Uterus (tissue), 2 donors: ENCODE data around the gene SKAP1.

ENCODE experiments used
- CTCF ChIP-seq, 4 experiments: fragments of 200-600 bp in 2 of 4; fragments of 450-650 bp in 2 of 4; sonication (generic) in 2 of 4; IDR thresholded peaks; one replicate each; pipeline ENCODE4 v1.5.1; 2016 to 2019; ENCODE audit warnings: antibody characterized with exemption in 4 of 4, mild to moderate bottlenecking in 2 of 4, moderate library complexity in 1 of 4
- POLR2A ChIP-seq, 2 donors: fragments of 450-650 bp; IDR thresholded peaks; one replicate each; pipeline ENCODE4 v1.6.1; 2016; ENCODE audit warnings: antibody characterized with exemption in 2 of 2, mild to moderate bottlenecking in 1 of 2, moderate library complexity in 1 of 2

- TF ChIP-seq CTCF (IDR thresholded peaks at IDR 0.05) = no peak
- TF ChIP-seq POLR2A (IDR thresholded peaks at IDR 0.05) = no peak
Measured at GRCh38 chr17:48394821-48395220, 35.2 kb downstream of the SKAP1 start.
